ENCODE data around the gene EPOP. TPM values are rescaled to one million over a fixed set of nuclear protein-coding genes. Genes with fewer than 3 reads are reported as not detected.
A peak's percentile ranks its signal among the peaks of the same experiment; 100 is the strongest.

The EPOP gene
- total and polyA plus RNA-seq, 2 of the 13 experiments (the other 11 are each of a cell fraction or from before 2014, with no cell fraction given), result 14.7 to 37.8 TPM

DNA sequence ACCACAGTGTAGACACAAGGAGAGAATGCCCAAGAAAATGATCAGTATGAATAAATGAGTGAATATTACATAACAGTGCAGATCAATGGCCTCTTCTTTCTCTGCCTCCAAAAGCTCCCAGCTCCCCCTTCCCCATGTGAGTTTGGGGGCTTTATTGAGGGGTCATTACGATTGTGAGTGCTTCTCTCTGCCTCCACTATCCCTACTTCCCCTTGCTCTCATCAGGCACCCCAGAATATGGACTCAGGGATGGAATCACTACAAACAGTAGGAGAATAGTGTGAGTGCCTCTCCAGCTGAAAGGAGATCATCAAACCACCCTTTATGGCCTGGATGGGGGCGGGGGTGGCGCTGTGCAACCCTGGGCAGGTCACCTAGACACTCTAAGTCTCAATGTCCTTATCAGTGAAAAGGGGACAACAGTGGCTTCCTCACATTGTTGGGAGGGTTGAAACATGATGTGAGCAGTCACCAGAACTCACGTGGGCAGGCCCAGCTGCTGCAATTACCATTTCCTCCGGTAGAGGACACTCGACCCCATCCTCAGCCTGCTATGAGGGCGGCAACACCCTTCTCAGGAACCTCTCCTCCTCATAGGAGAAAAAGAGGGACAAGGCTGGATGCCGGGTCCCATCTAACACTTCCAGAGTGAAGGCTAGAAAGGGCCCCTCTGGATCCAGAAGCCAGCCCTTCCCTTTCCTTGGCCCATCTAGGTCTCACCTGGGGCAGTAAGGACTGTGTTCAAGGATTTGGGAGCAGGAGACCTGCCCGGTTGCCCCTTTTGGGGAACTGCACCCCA is 2.1 kb upstream of the EPOP start (continued):
- TF ChIP-seq ELF1 (CRISPR knock-in tag; IDR thresholded peaks at IDR 0.05) (peak; percentile 43; the same call in 1 of the 2 replicates), SSRP1 (CRISPR knock-in tag; IDR thresholded peaks at IDR 0.05) (peak; percentile 61; the same call in 1 of the 2 replicates), MBNL3 (CRISPR knock-in tag; conservative IDR thresholded peaks at IDR 0.05) (no peak), KMT2A (CRISPR knock-in tag; IDR thresholded peaks at IDR 0.05) (0 out of 2 replicates have a peak, but pooled peaks have one; percentile 26), ZNF331 (CRISPR knock-in tag; IDR thresholded peaks at IDR 0.05) (peak; percentile 64; the same call in 1 of the 2 replicates), ZNF768 (CRISPR knock-in tag; IDR thresholded peaks at IDR 0.05) (peak; percentile 95), SKI (IDR thresholded peaks at IDR 0.05; ENCODE audit: partially characterized antibody) (peak; percentile 37), HOXA3 (CRISPR knock-in tag; IDR thresholded peaks at IDR 0.05) (peak; percentile 80; the same call in 1 of the 2 replicates), MZF1 (CRISPR knock-in tag; IDR thresholded peaks at IDR 0.05; ENCODE audit: borderline replicate concordance) (0 out of 2 replicates have a peak, but pooled peaks have one; percentile 55), RAD21 (CRISPR knock-in tag; IDR thresholded peaks at IDR 0.05) (peak; percentile 97), ZNF431 (CRISPR knock-in tag; IDR thresholded peaks at IDR 0.05; ENCODE audit: borderline replicate concordance, low read depth) (peak; percentile 74; the same call in 1 of the 2 replicates), FOXO1 (CRISPR knock-in tag; IDR thresholded peaks at IDR 0.05) (peak; percentile 57), XBP1 (CRISPR knock-in tag; IDR thresholded peaks at IDR 0.05) (no peak), ZNF737 (CRISPR knock-in tag; IDR thresholded peaks at IDR 0.05; ENCODE audit: borderline replicate concordance) (no peak), MIER2 (CRISPR knock-in tag; IDR thresholded peaks at IDR 0.05) (0 out of 2 replicates have a peak, but pooled peaks have one; percentile 40), ZFX (CRISPR knock-in tag; IDR thresholded peaks at IDR 0.05; ENCODE audit: low read depth) (peak; percentile 46; the same call in 1 of the 2 replicates), KDM2A (CRISPR knock-in tag; IDR thresholded peaks at IDR 0.05; ENCODE audit: borderline replicate concordance, low read depth) (peak; percentile 90), ZNF224 (CRISPR knock-in tag; IDR thresholded peaks at IDR 0.05) (no peak), ZNF34 (CRISPR knock-in tag; IDR thresholded peaks at IDR 0.05; ENCODE audit: borderline replicate concordance) (no peak), ZBTB42 (CRISPR knock-in tag; IDR thresholded peaks at IDR 0.05) (no peak)
- TF ChIP-seq, protein P1, sequence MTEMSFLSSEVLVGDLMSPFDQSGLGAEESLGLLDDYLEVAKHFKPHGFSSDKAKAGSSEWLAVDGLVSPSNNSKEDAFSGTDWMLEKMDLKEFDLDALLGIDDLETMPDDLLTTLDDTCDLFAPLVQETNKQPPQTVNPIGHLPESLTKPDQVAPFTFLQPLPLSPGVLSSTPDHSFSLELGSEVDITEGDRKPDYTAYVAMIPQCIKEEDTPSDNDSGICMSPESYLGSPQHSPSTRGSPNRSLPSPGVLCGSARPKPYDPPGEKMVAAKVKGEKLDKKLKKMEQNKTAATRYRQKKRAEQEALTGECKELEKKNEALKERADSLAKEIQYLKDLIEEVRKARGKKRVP (CRISPR knock-in tag; IDR thresholded peaks at IDR 0.05), result 0 out of 4 replicates have a peak, but pooled peaks of 1 of the 2 experiments have one; percentile 28
- TF ChIP-seq, protein P2, sequence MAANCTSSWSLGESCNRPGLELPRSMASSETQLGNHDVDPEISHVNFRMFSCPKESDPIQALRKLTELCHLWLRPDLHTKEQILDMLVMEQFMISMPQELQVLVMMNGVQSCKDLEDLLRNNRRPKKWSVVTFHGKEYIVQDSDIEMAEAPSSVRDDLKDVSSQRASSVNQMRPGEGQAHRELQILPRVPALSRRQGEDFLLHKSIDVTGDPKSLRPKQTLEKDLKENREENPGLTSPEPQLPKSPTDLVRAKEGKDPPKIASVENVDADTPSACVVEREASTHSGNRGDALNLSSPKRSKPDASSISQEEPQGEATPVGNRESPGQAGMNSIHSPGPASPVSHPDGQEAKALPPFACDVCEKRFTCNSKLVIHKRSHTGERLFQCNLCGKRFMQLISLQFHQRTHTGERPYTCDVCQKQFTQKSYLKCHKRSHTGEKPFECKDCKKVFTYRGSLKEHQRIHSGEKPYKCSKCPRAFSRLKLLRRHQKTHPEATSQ (CRISPR knock-in tag; IDR thresholded peaks at IDR 0.05; ENCODE audit: borderline replicate concordance), result no peak
- TF ChIP-seq, protein P3, sequence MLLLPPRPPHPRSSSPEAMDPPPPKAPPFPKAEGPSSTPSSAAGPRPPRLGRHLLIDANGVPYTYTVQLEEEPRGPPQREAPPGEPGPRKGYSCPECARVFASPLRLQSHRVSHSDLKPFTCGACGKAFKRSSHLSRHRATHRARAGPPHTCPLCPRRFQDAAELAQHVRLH (CRISPR knock-in tag; IDR thresholded peaks at IDR 0.05; ENCODE audit: borderline replicate concordance, low read depth), result peak; percentile 86
- TF ChIP-seq, protein P4, sequence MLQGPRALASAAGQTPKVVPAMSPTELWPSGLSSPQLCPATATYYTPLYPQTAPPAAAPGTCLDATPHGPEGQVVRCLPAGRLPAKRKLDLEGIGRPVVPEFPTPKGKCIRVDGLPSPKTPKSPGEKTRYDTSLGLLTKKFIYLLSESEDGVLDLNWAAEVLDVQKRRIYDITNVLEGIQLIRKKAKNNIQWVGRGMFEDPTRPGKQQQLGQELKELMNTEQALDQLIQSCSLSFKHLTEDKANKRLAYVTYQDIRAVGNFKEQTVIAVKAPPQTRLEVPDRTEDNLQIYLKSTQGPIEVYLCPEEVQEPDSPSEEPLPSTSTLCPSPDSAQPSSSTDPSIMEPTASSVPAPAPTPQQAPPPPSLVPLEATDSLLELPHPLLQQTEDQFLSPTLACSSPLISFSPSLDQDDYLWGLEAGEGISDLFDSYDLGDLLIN (CRISPR knock-in tag; IDR thresholded peaks at IDR 0.05; ENCODE audit: borderline replicate concordance), result no peak
